IMR-90 (cell line): ENCODE results near the gene SRRM4.

Source experiments
- CEBPB ChIP-seq: IDR thresholded peaks from 2 replicates; pipeline ENCODE4 v1.6.1; 2012; ENCODE audit warnings: low read depth, low read length, improper control_type of control experiment
- CHD1 ChIP-seq: IDR thresholded peaks from 2 replicates; pipeline ENCODE4 v1.6.1; 2012; ENCODE audit warnings: low read depth, low read length, improper control_type of control experiment
- POLR2A ChIP-seq: IDR thresholded peaks from 2 replicates; pipeline ENCODE4 v1.6.1; 2012; ENCODE audit warnings: mild to moderate bottlenecking, low read depth, low read length
- SMC3 ChIP-seq: fragments of 150-350 bp; IDR thresholded peaks from 2 replicates; pipeline ENCODE4 v1.6.1; 2016; ENCODE audit warnings: low read depth, mild to moderate bottlenecking, antibody characterized with exemption, low read length, moderate library complexity
- TF ChIP-seq, protein P1 (sequence below): conservative IDR thresholded peaks from 2 replicates; pipeline ENCODE4 v1.5.1; 2012; ENCODE audit warnings: mild to moderate bottlenecking, low read depth, low read length, improper control_type of control experiment

DNA sequence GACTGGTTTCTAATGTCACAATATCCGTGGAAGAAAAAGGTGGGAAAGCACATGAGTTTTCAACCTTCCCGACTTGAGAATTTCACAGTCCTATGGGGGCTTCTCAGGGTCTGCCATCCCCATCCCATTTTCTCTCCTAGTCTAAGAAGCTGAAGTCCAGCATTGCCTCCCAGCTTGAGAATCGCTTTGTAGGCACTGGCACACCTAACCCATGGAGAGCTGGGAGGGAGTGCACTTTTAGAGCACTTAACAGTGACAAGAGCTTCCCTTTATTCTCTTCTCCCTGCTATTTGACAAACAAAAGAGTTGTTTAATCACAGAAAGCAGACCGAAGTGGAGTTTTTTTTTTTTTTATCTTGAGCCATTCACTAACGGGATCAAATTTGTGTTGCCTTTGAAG, 22.8 kb upstream of the SRRM4 start:
- TF ChIP-seq CEBPB (no peak), POLR2A (no peak), SMC3 (no peak), CHD1 (no peak)
- TF ChIP-seq, protein P1, sequence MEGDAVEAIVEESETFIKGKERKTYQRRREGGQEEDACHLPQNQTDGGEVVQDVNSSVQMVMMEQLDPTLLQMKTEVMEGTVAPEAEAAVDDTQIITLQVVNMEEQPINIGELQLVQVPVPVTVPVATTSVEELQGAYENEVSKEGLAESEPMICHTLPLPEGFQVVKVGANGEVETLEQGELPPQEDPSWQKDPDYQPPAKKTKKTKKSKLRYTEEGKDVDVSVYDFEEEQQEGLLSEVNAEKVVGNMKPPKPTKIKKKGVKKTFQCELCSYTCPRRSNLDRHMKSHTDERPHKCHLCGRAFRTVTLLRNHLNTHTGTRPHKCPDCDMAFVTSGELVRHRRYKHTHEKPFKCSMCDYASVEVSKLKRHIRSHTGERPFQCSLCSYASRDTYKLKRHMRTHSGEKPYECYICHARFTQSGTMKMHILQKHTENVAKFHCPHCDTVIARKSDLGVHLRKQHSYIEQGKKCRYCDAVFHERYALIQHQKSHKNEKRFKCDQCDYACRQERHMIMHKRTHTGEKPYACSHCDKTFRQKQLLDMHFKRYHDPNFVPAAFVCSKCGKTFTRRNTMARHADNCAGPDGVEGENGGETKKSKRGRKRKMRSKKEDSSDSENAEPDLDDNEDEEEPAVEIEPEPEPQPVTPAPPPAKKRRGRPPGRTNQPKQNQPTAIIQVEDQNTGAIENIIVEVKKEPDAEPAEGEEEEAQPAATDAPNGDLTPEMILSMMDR: no peak
